Measurements from ENCODE around the gene MOB3B.

MOB3B gene

DNA sequence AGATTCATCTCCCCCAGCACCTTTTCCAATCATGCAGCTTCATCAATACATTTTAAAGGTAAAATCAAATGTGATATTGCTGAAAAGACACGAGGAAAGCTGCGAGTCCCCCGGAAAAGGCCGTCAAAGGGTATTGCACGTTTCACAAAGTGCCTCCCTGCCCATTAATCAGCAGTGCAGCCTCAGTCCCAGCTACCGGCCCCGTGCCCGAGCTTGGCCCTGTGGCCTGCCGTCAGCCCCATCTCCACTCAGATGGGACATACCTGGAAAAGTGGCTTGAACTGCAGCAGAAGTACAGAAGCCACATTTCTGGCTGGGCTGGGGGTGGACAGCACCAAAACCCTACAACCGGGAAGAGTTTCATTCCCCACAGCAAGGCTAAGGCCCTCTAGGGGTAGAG lies 192.8 kb downstream of the MOB3B start:
- no peak for DNase-seq (ENCODE audit: low spot score)

DNA sequence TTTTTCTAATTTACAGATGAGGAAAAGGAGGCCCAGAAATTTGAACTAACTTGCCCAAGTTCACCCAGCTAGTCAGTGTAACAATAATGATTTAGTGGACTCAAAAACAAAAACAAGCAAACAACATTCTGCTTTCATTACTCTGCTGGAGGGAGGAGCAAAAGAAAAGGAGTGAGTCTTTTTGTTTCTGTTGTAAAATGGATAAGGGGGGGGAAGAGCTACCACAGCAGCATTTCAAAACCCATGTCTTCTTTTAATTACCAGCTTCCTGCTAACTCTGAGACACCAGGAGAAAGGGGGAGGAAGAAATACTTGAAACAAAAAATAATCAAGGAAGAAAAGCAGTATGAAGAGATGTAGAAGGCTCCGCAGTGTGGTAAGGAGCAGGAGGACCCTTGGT lies 193.5 kb downstream of the MOB3B start:
- DNase-seq (ENCODE audit: low spot score): no peak

DNA sequence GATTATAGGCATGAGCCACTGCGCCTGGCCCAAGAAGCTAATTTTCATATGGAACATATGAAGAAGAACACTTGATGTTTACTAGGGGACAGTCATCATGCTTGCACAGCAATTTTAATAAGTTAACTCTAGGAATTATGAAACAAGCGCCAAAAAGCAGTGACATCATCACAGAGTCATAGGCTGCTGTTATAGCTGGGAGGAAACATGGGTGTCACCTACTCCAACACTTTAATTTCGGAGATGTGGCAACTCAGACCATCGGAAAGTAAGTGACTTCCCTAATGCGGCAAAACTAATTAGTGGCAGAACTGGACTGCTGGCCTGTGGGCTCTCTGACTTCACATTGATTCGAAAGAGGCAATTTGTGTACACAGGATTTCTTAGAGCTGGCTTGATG lies 194.5 kb downstream of the MOB3B start:
- no peak for DNase-seq (ENCODE audit: low spot score)

DNA sequence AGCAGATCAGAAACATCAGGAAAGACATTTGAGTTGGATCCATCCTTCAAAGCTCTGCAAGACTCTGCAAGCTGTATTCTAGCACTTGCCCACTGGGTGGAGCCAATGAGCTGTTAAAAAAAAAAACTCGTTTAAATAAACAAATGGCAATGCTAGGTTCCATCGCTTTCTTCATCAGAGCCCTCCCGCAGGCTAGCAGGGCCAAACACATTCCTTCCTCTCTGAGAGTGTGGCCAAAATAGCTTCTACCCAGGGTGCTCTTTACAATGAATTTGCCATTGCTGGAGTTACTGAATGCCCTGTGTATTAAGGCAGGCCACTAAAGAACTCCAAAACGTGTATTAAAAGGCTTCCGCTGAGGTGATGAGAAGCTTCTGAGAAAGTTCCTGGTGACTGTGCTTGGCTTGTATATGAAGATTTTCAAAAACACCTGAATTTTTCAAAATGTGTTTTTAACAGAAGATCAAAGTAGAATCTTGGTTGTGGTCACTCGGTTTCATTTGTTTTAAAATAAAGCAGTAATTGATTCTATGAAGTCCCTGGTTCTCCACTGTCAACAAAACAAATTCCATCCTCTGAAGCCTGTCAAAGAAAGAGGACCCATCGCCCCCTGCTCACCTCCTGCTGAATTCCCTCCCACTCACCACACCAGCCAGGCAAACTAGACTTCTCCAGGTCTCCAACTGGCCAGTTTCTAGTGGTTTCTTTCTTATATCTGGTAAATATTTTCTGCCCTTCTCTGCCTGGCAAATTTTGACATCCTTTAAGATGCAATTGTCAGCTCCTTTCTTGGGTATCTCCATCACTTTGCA lies 196.2 kb downstream of the MOB3B start:
- DNase-seq (ENCODE audit: low spot score): peak; percentile 36

DNA sequence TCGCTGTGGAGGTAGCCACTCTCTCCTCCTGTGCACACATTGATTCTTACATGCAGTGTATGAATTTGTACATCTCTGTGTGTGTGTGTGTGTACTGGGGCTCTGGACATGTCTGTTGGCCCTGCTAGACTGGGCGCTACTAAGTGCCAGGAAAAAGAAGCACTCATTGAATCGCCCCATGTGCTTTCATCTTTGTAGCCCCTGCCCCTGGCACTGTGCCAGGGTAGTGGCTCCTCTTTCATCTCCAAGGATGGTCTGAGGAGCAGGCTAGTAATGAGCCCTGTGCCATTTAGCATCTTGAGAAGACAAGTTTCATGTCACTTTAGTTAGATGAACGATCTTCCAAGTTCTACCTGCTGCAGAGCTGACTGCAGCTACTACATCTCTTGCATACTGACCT lies 198.2 kb downstream of the MOB3B start:
- DNase-seq (ENCODE audit: low spot score): no peak

DNA sequence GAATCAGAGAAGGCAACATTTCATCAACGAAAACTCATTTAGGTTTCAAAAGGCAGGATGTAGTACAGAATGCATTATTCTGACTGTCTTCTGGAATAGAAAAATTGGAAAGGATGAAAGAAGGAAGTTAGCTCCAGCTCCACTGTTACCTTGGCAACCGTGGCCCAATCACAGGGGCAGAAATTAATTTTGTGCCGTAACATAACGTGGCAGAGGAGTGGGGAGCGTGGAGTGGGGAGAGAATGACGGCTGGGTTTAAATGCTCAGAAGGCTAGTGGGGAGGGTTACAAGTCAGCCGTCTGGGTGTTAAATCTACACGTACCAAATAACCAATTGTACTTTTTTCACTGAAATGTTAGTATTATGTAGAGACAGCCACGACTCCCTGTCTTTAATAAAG lies 200.3 kb downstream of the MOB3B start:
- DNase-seq (ENCODE audit: low spot score): no peak

DNA sequence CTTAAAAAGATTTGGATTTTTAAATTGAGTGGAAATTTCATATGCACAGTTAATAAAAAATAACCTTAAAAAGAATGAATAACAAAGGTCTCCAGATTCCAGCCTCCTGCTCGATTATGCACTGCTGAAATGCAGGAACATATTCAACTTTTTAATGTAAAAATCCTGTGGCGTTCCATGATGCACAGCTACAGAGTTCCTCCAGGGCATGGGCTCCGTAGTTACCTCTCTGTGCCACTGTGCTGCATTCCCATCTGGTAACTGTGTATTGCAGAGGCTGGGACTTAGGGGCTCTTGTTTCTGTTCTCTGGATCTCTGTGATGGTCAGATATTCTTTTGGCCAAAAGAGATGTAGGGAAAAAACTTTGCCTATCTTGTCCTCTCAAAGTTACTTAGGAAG lies 201.1 kb downstream of the MOB3B start:
- no peak for DNase-seq (ENCODE audit: low spot score)

DNA sequence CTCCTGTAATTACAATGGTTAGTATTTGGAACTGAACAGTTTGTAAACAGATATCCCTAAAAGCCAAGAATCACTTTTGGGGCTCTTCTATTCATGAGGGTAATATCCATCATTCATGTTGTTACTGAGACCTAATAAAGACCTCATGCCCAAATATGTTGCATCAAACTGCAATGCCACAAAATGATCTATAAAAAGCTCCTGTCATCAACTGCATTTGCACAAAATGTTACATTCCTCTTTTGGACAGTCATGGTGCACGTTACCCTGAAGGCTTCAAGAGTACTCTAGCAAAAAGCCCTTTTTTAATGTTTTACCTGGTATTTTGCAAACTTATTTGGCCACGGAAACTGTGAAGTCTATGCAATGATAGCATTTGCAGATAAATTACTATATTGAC lies 218.4 kb downstream of the MOB3B start:
- no peak for DNase-seq (ENCODE audit: low spot score)

DNA sequence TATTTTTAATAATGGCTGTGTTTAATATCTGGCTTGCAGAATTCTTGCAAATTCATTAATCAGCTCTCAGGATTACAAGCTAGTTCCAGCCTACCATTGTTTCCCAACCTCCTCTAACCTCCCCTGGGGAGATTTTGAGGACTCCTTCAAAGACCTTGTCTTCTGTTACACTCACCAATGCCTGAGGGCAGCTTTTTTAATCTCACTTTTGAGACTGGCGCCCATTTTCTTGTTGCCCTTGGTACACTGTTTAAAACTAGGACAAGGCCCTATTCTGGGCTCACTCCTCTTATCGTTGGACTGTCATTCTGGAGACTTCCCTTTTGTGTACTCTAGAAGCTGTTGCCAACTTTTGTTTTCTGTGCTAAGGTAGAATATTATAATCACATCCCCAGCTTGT lies 219.0 kb downstream of the MOB3B start:
- no peak for DNase-seq (ENCODE audit: low spot score)

DNA sequence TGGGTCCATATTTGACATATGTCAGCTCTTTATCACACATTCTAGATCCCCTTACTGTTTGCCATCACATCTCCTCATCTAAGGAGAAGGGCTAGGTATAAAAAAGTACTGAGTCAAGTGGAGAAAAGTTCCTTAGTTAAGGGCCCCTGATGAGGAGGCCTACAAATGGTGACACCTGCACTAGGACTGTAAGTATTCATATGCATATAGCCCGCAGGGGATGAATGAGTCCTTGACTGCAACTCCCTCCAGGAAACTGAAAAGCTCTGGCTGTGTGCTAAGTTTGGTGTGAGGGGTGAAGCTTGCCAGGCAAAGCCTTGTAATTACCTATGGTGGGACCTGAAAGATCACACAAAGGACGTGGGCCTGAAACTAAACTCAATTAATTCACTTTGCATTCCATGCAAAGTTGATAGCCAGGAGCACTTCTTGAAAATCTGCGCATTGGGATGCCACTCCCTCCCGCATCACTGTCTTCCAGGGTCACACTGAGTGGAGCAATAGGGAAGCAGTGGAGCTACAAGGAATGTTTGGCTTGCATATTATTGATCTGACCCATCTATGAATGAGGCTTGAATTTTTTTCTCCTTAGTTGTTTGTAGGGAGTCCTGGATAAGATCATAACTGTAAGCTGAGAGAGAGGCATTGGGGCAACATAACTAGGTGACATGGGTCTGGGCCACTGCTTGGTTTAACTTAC lies 220.8 kb downstream of the MOB3B start:
- DNase-seq (ENCODE audit: low spot score): no peak

DNA sequence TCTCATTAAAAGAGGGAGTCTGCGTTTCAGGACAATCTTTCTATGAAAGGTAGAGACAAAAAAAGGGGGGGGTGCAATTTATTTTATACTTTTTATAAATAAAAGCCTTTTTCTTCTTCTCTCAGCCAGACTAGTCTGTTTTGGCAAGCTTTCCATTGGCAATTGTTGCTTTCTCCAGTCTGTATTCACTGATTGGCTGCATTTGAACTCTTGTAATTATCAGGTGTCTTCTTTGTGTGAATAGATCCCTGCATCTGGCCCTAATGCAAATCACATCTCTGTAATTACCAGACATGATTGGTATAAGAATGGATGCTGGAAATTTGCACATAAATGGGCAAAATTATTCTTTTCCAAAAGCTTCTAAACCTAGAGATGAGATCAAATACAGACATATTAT lies 225.1 kb downstream of the MOB3B start:
- DNase-seq (ENCODE audit: low spot score): no peak

DNA sequence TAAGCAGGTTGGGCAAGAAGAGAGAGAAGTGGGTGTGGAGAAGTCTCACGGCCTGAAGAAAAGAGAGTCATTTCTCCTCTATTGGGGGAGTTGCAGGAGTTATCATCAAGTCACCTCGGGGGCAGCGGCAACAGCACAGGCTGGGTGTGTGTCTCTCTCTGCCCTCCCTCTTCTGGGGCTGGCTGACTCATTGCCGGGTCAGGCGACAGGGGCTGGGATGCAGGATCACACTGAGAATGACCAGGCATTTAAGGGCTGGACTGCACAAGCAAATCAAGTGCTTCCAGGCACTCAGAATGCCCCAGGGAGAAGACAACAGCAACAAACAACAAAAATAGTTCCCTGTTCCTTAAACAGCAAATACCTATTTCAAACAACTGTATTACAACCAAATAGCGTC lies 226.4 kb downstream of the MOB3B start:
- DNase-seq (ENCODE audit: low spot score): no peak

DNA sequence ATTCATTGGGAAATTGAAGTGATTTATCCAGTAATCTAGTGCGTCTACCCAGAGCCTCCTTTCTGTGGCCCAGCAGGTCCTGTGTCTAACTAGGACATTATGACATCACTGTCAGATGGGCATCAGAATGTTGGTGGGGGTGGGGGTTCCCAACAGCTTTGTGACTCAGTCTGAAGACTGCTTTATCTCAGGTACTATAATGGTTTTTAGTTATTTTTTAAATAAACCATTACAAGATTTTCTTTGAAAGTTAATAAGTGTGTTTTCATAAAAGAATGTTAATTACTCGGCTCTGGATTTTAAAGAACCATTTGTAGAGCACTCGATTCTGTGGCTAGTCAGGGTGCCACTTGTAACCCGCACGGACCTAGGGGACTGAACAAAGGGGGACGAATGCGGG lies 232.6 kb downstream of the MOB3B start, which contains the start of gene EQTN:
Gene EQTN, minus strand, starts transcription at position 101 of the 400 bp plus-strand sequence. Its CDS starts 95 bp downstream, at position 6.
- DNase-seq (ENCODE audit: low spot score): no peak

DNA sequence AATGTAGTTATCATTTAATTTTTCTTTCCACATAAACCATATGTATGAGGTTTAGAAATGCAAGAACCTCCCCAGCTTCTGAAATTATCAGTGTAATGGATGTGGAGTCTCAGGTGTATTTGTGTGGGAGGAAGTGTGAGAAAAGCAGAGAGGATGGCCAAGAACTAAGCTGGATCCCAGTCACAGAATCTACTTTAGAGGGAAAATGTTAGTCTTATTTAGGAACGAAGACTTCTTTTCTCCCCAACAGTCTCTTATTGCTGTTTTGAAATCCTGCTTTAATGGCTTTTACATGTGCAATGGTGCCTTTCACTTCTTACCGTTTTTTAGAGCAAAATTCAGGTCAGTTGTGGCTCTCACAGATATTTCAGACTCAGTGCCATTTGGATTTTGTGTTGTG lies 235.6 kb downstream of the MOB3B start:
- DNase-seq (ENCODE audit: low spot score): no peak

DNA sequence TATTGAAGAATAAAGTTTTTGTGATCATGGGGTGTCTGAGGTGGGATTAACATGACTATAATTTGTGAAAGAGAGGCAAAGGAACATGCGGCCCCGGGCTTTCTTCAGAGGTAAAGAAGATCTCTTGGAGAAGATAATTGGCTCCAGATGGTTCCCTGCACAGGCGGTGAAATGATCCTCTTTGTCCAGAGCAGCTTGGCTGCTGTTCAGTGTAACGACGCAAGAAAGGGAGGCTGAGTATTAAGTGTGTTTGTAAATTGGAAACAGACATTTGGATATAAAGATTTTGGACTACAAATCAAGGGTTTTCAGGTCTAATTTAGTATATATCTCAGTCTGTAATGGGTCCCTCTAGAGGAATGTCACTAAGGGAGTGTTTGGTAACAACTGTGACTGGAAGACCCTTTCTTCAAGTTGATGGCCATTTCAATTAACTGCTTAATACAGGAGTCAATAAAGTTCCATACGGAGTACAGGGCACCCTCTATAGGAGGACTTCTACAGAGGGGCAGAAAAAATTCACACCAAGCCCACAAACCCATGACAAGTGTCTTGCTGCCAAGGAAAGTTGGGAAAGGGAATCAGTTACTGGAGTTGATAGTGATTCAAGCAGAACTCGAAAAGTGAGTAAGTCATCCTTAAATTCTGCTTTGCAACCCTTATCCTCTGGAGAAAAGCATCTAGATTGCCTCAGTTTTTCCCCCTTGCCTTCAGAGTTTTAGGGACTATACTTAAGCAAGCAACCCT lies 236.8 kb downstream of the MOB3B start:
- DNase-seq (ENCODE audit: low spot score): no peak

DNA sequence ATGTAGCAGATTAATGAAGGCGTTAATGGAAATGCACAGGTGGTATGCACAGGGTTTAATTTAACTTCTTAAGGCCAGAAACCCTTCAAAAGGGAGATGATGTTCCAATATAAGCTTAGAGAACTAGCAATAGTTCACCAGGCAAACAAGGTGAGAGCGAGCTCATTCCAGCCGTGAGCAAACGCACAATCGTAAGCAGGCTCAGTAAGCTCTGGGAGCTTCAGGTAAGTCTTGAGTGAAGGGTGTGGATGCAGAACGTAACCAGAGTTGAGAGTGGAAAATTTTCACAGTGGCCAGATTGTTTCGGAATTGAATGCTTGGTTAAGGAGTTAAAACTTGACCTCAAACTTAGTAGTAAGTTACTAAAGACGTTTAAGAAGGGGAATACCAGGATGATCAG lies 238.3 kb downstream of the MOB3B start:
- no peak for DNase-seq (ENCODE audit: low spot score)

DNA sequence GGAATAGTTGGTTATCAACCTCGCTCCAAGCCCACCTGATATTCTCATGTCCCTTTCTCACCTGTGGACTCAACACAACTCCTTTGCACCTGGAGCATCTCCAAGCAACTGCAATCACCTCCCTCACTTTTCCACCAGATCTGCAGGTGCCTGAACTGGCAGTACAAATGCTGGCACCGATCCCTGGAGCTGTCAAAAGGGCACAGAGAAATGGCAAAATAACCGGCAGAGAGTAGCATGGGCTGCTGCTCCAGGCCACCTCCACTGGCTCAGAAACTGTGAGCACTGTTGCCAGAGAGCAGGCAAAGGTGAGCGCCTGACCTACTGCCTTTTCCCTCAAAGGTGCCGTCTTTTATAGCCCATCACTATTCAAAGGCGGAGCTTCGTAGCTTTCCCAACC lies 247.3 kb downstream of the MOB3B start:
- DNase-seq (ENCODE audit: low spot score): no peak

DNA sequence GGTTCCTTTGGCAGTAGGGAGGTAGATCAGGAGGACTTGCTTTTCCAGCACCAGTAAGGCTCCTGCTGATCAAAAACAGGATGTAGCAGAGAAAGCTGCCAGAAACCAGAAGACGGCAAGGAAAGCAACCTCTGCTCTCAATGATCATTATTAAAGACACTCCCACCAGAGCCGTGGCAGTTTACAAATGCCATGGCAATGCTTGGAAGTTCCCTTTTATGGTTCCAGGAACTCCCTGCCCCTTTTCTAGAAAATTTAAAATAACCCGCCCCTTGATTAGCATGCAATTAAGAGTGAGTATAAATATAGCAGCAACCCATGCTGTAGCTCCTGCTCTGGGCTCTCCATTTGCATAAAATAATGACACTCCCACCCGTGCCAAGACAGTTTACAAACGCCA lies 248.8 kb downstream of the MOB3B start:
- no peak for DNase-seq (ENCODE audit: low spot score)

DNA sequence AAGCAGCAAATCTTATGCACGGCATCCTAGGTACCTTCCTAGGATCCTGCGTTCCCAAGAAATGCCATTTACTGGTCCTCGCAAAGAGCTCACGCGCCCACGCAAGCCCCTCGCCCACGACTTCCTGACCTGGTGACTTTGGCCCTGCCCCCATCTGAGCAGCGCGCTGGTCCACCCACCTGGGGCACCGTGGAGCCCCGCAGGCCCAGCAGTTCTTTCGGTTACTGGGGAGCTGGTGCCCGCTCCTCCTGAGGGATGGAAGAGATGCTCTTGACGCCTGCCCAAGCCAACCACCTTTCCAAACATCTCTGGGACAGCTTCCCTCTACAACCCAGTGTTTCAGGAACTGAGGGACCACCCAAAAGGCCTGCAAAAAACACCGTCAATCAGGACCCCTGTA lies 249.4 kb downstream of the MOB3B start:
- DNase-seq (ENCODE audit: low spot score): no peak

DNA sequence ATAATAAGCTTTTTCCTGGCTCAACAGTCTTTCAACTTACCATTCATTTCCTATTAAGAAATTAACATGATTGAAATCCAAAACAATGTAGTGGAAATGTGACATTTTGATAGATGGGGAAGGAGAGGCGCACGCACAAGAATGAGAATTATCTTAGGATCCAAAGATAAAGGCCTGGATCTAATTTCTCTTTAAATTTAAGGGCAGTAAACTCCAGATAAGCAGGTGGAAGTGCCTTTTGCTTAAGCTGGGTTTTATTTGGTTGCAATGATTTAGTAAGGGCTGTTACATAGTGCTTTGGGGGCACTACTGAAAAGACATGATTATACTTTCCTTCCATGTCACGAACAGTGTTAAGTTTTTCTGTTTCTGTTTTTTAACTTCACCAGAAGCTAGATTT lies 250.0 kb downstream of the MOB3B start:
- DNase-seq (ENCODE audit: low spot score): no peak

DNA sequence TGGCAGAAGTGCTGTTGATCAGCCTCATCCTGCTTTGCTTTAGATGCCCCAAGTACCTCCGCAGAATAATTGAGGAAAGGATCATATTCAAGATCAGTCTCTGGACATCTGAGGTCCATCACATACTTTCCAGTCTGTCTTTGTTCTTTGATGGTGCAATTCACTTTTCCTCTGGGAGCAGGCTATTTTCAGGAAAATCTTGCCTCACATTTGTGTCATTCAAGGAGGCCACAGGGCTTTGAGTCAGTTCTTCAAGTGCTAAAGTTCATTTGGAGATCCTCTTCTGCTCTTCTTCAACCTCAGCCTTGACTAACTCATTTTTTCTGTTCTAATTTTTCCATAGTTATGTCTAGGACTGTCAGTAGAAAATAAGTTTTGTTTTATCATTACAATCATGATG lies 251.2 kb downstream of the MOB3B start:
- no peak for DNase-seq (ENCODE audit: low spot score)

DNA sequence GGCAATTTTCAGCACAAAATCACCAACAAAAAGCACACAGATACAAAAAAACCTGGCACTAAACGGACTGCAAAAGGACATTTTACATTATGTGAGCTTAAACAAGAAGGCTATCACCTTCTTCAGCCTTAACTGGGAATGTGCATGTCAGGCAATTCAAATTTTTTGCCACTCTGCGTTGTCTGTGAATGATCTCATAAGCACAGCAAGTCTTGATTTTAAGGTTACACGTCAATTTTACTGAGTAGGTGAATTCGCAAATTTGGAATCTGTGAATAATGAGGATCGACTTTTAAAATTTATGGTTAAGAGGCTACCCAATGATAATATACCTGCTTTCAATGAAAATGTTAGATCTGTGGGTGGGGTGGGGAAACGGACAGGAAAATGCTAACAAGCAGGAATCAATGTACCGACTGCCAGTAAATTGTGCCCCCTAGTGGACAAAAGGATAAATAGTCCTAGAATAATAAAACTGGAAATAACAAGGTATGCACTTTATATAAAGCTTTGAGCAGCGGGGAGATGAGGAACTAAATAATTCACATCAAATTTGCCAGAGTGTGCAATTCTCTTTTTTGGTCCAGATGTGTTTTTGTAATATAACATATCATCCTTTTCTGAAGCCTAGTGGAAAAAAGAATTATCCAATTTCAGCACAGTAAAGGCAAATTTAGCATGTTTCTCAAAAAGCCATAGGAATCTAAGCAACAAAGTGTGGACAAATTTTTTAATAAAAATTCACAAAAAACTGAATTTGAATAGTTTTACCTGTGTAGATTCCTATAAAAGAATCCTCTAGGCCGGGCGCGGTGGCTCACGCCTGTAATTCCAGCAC lies 253.2 kb downstream of the MOB3B start:
- peak; percentile 42 for DNase-seq (ENCODE audit: low spot score)
